HG03520 (cell line): ENCODE results near the gene ASCL5.
A peak's percentile ranks its signal among the peaks of the same experiment; 100 is the strongest.
"Not testable (repeated sequence)": the region's sequence is repeated elsewhere in the genome, so short reads cannot be mapped to it uniquely, and the experiment has no call there.

ENCODE experiments used
- ATAC-seq: cut with Tn5 transposase; IDR thresholded peaks from one replicate; pipeline ENCODE4 v1.9.1; 2021; ENCODE audit warnings: mild to moderate bottlenecking, moderate library complexity; ENCODE audit not compliant: unreplicated experiment

Gene ASCL5, protein sequence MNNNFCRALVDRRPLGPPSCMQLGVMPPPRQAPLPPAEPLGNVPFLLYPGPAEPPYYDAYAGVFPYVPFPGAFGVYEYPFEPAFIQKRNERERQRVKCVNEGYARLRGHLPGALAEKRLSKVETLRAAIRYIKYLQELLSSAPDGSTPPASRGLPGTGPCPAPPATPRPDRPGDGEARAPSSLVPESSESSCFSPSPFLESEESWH

DNA sequence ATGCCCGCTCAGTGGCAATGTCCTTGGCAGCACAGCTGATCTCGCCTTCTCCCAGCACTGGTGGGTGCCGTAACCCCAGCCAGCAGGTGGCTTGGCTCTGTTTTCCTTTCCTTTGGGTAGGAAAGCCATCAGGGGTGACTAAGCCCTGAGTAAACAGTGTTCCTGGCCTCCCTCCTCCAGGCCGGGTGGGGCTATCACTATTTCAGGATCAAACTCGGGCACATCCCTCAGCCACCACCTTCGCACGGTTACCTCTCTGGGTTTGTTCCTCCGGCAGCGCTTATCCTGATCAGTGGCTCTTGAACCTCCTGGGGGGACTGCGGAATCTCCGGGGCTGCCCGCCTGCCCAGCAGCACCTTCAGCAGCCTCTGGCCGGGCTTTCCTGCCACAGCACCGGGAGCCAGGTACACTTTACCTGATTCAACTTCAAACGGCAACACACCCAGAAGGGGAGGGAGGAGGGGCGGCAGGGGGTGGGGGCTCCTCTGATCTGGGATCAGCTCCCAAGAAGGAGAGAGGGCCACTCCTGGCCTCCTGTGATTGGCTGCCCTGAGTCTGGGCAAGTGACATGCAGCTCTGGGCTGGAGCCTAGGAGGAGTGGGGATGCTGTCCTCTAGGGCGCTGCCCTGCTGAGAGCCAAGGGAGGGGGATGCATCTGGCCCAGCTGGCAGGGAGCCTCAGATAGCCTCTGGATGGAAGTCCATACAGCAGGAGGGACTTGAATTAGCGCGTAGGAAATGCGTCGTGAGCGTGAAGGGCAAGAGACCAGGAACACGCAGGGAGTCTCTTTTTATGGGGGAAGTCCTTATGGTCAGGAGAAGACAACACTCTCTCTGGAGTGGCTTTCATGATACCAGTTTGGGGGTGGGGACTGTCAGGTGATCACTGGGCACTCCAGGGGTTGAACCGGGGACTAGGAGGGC, at the start of gene ASCL5:
TSS of gene ASCL5 (minus strand) at position 353 of the 923 bp plus-strand sequence. CDS start 11,812 bp downstream, outside the sequence.
- no peak for ATAC-seq

DNA sequence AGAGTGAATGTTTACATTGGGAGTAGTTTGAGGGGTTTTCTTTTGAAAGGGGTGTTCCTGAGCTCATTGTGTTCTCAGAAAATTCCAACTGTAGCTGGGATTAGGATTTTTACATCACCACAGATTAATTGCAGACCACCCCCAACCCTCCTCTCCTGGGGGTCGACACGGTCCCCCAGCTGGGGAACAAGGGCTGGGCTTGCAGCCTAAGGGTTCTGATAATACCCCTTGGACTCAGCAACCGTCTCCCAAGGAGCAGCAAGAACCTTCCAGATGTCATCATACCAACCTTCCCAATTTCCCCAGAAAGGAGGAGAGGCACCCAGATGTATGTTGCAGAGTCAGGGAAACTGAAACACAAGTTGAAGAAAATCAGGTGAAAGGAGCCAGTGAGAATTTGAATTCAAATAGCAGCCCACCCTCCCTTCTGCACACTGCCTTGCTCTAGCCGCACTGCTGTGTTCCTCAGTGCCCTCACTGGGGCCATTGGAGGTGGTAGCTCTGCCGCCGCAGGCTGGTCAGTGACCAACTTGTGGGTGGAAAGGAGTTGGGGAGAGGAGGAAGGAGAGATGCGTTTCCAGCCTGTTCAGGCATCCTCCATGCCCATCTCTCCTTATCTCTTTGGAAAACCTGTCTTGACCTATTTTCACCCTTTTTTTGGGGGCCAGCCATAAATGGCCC, 49.0 kb upstream of the ASCL5 start:
- no peak for ATAC-seq

DNA sequence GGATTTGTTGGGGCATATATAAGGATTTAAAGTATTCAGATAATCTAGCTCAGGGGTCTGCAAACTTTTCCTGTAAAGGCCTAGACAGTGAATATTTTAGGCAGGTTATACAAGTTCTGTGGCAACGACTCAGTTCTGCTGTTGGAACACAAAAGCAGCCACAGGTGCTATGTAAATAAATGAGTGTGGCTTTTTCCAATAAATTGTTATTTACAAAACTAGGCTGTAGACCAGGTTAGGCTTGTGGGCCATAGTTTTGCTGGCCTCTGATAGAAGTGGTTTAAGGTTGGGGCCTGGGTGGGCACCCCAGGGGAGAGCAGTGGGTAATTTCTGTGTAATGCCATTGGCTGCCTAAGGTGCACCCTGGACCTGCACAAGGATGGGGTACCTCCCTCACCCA, 46.8 kb upstream of the ASCL5 start:
- ATAC-seq: no peak

DNA sequence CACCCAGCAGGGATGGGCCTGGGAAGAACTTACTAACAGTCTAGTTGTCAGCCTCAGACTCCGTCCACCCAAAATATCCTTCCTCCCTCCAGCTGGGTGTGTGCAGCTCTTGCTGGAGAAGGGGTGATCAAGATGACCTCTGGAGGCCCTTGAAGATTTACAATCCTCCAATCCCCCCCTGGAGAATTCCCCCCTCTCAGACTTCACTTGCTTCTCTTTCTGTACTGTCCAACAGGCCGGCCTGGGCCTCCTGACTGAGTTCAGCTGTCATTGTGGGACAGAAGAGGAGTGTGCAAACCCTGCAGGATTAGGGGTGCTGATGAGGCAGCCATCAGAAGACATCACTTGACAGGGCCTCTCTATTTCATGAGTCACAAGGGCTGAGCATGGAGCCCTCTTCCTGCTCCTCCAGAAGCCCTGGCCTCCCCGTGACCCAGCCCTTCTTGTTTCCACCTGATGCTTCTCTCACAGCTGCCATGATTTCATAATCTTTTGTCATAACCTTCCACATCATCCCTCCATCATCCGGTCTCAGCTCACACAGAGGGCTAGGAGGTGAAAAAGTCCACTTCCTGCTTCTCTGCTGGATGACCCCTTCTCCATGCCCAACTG, 46.1 kb upstream of the ASCL5 start:
- ATAC-seq: no peak

DNA sequence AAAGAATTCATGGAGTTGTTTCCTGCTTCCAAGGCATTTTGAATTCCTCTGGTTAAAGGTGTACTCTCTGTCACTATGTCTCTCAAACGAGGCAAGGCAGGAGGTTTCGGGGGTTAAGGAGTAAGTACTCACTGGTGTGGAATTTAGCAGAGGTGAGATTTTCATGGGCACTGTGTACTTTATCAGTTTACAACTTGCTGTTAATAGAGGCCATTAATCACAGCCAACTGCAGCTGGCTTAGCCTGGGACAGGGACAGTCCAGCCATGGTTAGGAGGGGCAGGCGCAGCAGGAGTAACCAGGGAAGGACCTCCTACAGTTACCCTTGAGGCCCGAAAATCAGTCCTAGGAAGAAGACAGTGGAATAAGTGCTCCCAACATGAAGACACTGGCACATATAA, 45.3 kb upstream of the ASCL5 start:
- ATAC-seq: no peak

DNA sequence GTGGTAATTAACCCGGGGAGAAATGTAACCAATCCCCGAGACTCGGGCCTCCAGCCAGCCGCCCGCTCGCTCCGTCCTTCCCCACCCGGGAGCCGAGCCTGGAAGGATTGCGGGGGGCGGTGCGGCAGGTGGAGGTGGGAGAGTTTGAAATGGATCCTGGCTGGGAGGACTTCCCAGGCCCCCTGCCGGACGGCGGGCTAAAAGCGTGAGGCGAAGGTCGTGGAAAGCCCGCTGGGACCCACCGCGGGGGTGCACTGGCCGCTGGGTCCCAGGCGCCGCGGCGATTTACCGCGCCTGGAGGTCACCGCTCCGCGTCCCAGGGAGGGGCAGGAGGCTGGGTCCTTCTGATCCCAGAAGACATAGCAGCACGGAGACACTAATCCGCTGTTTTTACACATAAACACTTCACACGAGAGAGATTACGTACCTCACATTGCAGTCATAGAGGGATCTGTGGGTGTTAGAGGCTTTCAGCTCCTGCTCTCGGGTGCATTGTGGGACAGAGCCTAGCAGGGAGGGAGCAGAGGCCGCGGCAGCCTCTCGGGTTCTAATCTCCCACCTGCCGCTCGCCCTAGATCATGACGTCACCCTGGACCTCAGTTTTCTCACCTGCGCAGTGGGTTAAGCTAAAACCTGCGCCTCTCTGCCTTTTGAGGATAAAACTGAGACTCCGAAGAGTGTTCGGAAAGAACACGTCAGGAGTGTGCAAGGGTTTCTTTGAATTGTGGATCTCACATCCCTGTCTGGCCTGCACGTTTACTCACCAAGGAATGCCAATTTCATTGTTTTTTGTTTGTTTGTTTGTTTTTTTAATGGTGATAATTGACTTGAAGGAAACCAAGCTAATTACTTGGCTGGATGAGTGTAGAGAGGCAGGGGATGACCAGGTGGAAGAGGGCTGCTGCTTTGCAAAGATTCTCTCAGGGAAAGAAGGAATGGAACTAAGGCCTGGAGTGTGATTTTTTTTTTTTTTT, 44.4 kb upstream of the ASCL5 start:
- ATAC-seq: peak; percentile 33

DNA sequence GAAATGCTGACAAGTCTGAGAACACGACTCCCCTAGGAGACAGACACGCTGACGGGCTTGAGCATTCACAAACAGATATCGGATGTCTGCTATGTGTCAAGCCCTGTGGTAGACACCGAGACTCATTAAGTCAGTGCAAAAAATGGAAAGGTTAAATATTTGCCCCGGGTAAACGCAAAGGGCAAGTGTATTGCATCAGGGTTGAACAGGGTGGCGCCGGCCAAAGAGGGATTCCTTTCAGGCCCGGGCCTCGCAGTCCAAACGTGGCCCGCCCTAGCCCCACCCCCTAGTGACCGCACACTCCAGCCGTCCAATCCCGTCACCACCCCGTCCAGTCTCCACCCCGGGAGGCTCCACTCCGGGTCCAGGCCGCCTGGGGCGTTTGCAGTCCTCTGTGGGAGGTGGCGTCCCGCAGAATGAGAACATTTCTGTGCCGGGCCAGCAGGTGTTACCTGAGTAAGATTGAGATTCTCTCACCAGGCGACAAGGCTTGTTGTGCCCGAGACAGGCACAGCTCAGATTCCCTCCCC, 43.6 kb upstream of the ASCL5 start:
- ATAC-seq: peak; percentile 92

DNA sequence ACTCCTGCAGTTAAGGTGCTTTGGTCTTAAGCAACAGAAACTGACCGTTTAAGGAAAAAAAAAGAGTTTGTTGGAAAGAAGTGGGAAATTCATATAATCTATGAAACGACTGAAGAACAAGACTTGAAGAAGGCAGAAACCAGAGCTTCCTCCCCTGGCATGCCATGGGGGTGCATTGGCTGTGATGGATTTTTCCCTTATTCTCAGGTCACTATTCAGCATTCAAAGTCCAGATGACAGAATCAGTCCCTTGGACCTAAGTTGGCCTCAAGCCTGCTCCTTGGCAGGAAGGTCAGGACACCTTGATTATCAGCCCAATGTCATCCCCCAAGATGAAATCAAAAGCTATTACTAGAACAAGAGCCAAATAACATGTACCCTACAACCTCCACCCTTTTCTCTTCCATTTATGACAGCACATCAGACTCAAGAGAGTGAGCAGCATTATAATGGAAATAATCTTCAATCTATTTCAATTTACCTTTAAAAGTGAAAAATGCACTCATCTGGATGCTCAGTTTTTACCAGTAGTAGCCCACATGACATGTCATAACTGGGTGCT, 43.1 kb upstream of the ASCL5 start:
- ATAC-seq: no peak

DNA sequence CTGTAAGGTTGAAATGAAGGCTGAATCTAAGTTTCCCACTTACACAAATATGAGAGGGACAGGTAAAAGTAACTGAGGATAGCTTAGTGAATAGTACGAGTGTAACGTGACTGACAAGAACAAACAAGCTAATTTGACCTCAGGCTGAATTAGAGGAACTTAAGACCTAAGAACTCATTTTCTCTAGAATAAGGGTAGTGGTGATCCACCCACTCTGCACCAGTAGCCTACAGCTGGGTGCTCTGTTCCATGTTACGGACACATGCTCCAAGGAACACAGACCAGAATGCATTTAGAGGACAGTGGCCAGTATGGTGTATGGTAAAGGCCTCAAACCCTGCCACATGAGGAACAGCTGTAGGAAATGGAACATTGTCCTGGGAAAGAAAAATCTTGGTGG, 42.2 kb upstream of the ASCL5 start:
- no peak for ATAC-seq

DNA sequence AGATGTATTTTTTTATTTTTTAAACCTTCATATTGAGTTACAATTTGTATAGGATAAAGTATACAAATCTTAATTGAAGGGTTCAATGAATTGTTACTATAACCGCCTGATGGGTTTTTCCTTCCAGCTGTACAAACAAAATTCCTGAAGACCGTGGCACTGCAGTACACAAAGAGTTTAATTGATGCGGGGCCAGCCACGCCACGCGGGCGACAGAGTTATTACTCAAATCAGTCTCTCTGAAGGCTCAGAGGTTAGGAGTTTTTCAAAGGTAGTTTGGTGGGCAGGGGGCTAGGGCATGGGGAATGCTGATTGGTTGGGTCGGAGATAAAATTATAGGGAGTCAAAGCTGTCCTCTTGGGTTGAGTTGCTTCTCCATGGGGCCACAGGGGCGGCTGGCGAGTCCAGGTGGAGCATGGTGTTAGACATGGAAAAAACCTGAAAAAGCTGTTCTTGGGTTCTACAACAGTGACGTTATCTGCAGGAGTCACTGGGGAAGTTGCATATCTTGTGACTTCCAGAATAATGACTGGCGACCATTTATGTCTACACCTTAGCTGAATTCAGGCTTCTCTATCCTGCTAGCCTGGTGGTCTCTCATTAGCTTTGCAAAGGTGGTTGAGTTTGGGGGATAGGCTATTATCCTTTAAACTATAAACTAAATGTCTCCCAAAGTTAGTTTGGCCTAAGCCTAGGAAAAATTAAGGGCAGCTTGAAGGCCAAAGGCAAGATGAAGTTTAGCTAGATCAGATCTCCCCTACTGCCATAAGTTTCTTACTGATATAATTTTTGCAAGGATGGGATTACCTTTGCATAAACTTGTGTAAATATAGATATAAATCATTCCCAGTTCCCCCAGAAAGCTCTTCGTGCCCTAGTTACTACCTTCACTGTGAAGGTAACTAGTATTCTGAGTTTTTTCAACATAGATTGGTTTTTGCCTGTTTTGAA, 40.3 kb upstream of the ASCL5 start:
- no peak for ATAC-seq

DNA sequence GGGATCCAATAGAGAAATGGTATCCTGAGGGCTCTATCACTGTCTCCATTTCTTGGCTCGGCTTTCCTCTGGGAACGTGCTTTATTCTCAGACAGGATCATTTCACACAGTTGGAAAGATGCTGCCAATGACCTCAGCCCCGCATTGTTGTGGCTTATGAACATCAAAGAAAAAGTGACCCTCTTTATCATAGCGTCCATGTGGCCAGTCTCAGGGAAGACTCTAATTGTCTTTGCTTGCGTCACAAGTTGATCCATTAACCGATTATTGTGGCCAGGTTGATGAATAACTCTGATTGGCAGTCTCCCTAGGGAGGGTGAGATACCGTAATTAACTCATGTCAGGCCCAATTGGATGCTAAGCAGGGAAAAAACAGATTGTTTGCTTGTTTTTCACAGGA, 37.7 kb upstream of the ASCL5 start:
- ATAC-seq: no peak

DNA sequence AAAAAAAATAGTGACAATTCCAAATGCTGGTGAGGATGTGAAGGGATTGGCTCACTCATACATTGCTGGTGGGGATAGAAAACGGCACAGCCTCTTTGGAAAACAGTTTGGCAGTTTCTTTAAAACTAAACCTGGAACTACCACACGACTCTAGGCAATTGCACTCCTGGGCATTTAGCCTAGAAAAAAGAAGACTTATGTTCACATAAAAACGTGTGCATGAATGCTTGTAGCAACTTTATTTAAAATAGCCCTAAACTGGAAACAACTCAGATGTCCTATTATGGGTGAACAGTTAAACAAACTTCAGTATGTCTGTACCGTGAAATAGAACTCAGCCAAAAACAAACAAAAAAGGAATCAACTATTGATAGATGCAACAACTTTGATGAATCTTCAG, 36.7 kb upstream of the ASCL5 start:
- ATAC-seq: no peak

DNA sequence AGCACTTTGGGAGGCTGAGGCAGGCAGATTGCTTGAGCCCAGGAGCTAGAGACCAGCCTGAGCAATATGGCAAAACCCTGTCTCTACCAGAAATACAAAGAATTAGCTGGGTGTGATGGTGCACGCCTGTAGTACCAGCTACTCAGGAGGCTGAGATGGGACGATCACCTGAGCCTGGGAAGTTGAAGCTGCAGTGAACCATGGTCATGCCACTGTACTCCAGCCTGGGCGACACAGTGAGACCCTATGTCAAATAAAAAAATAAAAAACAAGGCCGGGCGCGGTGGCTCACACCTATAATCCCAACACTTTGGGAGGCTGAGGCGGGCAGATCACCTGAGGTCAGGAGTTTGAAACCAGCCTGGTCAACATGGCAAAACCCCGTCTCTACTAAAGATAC, 36.1 kb upstream of the ASCL5 start:
- not testable (repeated sequence) for ATAC-seq

DNA sequence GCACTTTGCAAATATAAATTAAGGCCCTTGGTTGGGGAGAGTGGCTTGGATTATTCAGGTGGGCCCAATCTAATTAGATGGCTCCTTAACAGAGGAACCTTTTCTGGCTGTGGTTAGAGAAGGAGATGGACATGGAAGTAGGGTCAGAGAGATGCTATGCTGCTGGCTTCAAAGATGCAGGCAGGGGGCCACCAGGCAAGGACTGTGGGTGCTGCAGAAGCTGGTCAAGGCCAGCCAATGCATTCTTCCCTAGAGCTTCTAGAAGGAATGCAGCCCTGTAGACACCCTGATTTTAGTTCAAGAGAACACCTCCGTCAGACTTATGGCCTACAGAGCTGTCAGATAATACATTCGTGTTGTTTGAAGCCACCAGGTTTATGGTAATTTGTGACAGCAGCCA, 31.0 kb upstream of the ASCL5 start:
- ATAC-seq: no peak

DNA sequence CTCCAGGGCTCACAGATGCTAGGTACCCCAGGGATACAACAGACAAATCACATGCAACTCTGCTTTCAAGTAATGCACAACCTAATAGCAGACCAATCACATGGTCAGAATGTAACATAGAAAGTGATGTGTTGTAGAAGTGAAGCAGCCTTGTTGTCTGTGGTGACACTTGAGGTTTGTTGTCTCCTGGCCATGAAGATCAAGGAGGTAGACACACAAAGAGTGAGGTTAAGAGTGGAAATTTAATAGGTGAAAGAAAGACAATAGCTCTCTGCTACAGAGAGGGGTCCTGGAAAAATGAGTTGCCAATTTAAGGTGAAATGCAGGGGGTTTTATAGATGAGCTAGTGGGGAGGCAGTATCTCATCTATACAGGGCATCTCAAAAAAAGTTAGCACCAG, 29.8 kb upstream of the ASCL5 start:
- ATAC-seq: no peak

DNA sequence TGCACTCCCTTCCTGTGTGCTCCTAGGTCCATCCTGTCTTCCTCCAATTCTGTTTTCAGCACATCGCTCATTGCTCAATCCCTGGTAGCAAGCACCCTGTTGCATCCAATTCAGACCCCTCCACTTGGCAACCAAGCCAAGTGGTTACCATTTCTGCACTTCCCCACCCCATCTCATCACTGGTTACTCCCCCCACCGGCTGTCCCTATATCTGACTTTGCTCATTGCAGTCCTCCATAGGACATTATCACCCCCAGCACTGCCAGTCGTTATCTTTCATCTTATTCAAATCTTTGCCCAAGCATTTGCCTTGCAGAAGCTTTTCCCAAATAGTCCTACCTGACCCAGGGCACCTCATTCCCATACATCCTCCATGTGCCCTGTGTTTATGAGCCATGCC, 29.4 kb upstream of the ASCL5 start:
- no peak for ATAC-seq

DNA sequence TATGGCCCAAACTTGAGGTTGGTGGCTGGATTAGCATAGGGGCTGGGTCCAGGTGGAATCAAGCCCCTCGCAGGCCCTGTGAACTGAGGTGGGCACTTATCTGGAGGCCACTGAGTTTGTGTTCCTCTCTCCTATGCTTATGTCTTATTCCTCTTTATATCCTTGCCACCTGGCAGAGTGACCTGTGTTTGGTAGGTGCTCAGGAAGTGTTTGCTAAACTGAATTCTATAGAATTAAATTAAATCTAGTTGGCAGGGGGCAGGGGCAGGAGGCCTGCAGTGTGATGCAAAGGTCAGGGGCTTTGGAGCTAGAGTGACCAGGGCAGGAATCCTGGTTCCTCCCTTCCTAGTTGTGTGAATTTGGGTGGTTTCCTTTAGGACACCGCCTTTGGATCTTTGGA, 28.4 kb upstream of the ASCL5 start:
- no peak for ATAC-seq

DNA sequence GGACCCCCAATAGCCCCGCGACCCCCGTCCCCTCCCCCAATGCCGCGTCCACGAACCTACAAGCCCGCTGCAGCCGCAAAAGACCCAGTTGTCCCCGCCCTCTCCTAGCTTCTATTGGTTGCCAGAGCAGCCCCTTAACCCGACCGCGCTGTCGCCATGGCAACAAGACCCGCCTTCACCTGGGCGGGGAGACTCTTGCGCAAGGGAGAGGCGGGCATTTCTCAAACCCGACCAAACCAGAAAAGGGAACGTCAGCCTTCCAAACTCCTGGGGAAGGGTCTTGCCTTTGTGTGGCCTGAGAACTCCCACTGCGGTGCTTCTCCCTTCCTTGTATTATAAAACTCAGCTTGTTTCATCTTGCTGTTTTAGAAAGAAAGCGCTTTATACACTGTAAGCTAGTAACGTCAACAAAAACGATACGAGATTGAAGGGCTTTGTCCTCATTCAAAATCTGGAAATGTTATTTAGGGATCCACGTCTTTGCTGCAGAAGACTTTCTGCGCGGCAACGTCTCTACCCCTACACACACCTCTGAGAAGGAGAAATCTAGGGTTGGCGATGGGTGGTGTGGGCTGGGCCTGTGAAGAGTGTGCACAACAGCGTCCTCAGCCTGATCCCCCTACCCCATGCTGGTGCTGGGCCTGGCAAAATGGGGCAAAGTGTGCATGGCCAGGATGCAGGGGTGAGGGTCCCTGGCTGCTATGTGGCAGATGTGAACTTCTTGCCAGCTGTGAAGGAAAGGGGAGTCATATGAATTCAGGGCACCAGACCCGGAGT, 27.6 kb upstream of the ASCL5 start, which contains the start of gene TMEM9:
TSS of gene TMEM9 (minus strand) at position 86 of the 777 bp plus-strand sequence. CDS start 551 bp downstream, outside the sequence.
- ATAC-seq: peak; percentile 96
